ENCODE measurements around the gene PLEKHH1. TPM values are rescaled to one million over a fixed set of nuclear protein-coding genes. Genes with fewer than 3 reads are reported as not detected.

PLEKHH1 gene
- total RNA-seq, 6 experiments from 2014 or later, result 1.9 to 4.1 (median 3.0) TPM

DNA sequence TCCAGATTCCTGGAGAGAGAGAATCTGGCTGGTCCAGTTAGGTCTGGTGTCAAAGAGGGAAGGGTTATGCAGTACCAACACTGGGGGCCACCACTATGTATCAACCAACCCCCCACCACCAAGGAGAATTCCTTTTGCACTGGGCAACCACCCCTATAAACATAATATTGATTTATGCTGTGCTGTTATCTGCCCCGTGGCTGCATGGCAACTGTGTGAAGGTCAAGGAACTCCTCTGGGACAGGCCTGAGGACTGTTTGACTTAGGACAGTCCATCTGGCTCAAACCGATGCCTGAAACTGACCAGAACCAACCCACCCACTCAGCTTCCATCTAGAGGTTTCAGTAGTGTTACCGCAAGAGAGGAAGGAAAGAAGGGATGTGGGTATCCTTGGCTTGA, 20.5 kb downstream of the PLEKHH1 start:
- intact Hi-C loops (cut with DNase I), result no loop called here
- no peaks in the 10 kb centered on the region for H3K36me3 ChIP-seq
- no peaks in the 10 kb centered on the region for H3K27me3 ChIP-seq
- H3K27ac ChIP-seq, result no peak overlapping the region
- peak in 1 of 4 donors; percentile 32 for ATAC-seq
- H3K4me3 ChIP-seq, result no peak overlapping the region
- no peak for TF ChIP-seq POLR2A (IDR thresholded peaks at IDR 0.05)
- DNase-seq, result no peak
- H3K4me1 ChIP-seq, result no peaks in the 10 kb centered on the region
- WGBS (ENCODE audit: insufficient coverage, low coverage, low lambda C conversion rate, missing lambda C conversion rate), result 46% methylated on average over 2 of the region's 3 CpGs
- no peaks in the 10 kb centered on the region for H3K9me3 ChIP-seq

- no peaks in the 10 kb centered on the region for H3K4me1 ChIP-seq
- intact Hi-C loops (cut with DNase I), result no loop called here
- DNase-seq (no peak), ATAC-seq (no peak)
- H3K4me3 ChIP-seq, result no peak overlapping the region
- no peak overlapping the region for H3K27ac ChIP-seq
- TF ChIP-seq POLR2A (IDR thresholded peaks at IDR 0.05), result no peak
- no peaks in the 10 kb centered on the region for H3K27me3 ChIP-seq
- no peaks in the 10 kb centered on the region for H3K9me3 ChIP-seq
- WGBS (ENCODE audit: insufficient coverage, low coverage, low lambda C conversion rate, missing lambda C conversion rate), result 100% methylated on average over 2 of the region's 7 CpGs
- H3K36me3 ChIP-seq, result no peaks in the 10 kb centered on the region
Observed at GRCh38 chr14:67554341-67554740, 21.3 kb downstream of the PLEKHH1 start.

DNA sequence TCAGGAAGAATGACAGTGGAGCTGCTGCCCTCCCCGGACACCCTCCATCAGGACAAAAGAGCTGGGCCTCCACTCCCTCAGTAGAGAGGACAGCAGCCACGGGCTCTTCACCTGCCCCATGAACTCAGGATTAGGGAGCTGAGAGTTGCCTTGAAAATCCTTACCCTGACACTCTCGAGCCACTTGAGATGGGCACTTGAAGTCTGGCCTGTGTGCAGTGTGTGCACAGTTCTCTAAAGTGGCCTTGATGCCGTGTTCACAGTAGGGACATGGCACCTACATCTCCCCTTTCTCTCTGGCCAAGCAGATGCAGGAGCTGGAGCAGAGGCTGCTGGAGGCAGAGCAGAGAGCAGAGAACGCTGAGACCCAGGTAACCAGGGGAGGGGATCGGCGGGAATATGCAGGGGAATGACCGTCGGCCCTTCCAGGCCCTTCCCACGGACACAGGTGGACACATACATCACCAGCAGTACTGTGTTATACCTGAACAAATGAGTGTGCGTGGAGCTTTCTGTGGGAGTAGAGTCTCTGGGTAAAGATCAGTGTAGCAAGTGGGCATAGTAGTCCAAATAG, 22.5 kb downstream of the PLEKHH1 start:
- H3K9me3 ChIP-seq, result no peaks in the 10 kb centered on the region
- no peak for ATAC-seq
- no peak for DNase-seq
- 81% methylated on average over 3 of the region's 11 CpGs for WGBS (ENCODE audit: insufficient coverage, low coverage, low lambda C conversion rate, missing lambda C conversion rate)
- no peaks in the 10 kb centered on the region for H3K4me1 ChIP-seq
- no peak overlapping the region for H3K27ac ChIP-seq
- no peaks in the 10 kb centered on the region for H3K27me3 ChIP-seq
- intact Hi-C loops (cut with DNase I), result no loop called here
- no peak overlapping the region for H3K4me3 ChIP-seq
- TF ChIP-seq CTCF (IDR thresholded peaks at IDR 0.05), result no peak
- no peak for TF ChIP-seq POLR2A (IDR thresholded peaks at IDR 0.05)
- no peaks in the 10 kb centered on the region for H3K36me3 ChIP-seq

- WGBS (ENCODE audit: insufficient coverage, low coverage, low lambda C conversion rate, missing lambda C conversion rate), result 66% methylated on average over 2 of the region's 2 CpGs
- H3K4me1 ChIP-seq, result no peaks in the 10 kb centered on the region
- intact Hi-C loops (cut with DNase I), result no loop called here
- H3K27ac ChIP-seq, result no peak overlapping the region
- no peaks in the 10 kb centered on the region for H3K27me3 ChIP-seq
- DNase-seq, result no peak
- no peaks in the 10 kb centered on the region for H3K9me3 ChIP-seq
- TF ChIP-seq POLR2A (IDR thresholded peaks at IDR 0.05) (no peak), CTCF (IDR thresholded peaks at IDR 0.05) (no peak)
- no peak overlapping the region for H3K4me3 ChIP-seq
- ATAC-seq, result no peak
- no peaks in the 10 kb centered on the region for H3K36me3 ChIP-seq
Observed at GRCh38 chr14:67556671-67557070, 23.6 kb downstream of the PLEKHH1 start.

DNA sequence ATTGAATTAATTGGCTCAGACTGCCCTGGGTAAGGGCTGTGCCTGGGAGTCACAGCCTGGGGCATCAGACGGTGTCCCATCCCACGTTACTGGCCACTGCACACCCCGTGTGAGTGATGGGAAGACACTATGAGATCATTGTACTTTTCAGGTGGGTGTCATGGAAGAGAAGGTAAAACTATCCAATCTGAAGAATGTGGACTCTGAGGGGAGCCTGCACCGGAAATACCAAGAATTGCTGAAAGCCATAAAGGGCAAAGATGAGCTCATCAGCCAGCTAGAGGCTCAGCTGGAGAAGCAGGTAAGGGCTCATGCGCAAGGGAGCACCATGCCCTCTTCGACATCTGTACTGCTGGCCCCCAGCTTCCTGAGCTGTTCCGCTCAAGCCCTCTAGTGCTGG, 24.0 kb downstream of the PLEKHH1 start:
- DNase-seq, result no peak

More for the DNA sequence above, 24.0 kb downstream of the PLEKHH1 start:
- no peak overlapping the region for H3K27ac ChIP-seq
- intact Hi-C loops (cut with DNase I), result no loop called here
- 84% methylated on average over 6 of the region's 7 CpGs for WGBS (ENCODE audit: insufficient coverage, low coverage, low lambda C conversion rate, missing lambda C conversion rate)
- H3K4me3 ChIP-seq, result no peak overlapping the region
- TF ChIP-seq POLR2A (IDR thresholded peaks at IDR 0.05) (no peak), CTCF (IDR thresholded peaks at IDR 0.05) (no peak)
- no peak for ATAC-seq
- no peaks in the 10 kb centered on the region for H3K27me3 ChIP-seq
- H3K36me3 ChIP-seq, result no peaks in the 10 kb centered on the region
- H3K9me3 ChIP-seq, result no peaks in the 10 kb centered on the region
- no peaks in the 10 kb centered on the region for H3K4me1 ChIP-seq
